Stimulated activated CD8-positive, alpha-beta memory T cell treated with anti-CD3 and anti-CD28 coated beads, Interleukin-7, amount 100 ng/mL, for 48 hours (primary cell): Measurements from ENCODE around the gene GOLGA8K.
"Not testable (repeated sequence)": the region's sequence is repeated elsewhere in the genome, so short reads cannot be mapped to it uniquely, and the experiment has no call there.

ENCODE experiments used
- DNase-seq, 2 donors: peaks; one replicate each; pipeline ENCODE4 v3.0.0-alpha.2; 2020; ENCODE audit warnings: low read depth in 1 of 2; ENCODE audit errors: extremely low read depth in 1 of 2

GOLGA8K gene

DNA sequence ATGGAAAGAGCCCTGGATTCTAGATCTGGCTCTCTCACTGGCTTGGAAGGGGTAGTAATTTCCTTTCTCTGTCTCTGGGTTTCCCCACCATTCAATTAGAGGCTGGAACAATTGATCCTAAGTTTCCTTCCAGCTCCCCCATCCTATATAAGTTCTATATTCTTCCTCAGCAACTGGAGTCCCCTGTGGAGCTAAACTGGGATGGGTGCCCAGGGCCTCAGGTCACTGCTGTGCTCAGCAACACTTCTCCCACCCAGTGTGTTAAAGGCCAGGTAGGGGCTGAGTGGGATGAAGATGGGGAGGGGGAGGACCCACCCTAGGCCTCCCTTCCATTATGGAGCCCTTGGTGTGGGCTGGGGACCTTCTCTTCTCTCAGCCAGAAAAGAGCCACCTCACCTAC is 46.2 kb downstream of the GOLGA8K start:
- DNase-seq: not testable (repeated sequence)

DNA sequence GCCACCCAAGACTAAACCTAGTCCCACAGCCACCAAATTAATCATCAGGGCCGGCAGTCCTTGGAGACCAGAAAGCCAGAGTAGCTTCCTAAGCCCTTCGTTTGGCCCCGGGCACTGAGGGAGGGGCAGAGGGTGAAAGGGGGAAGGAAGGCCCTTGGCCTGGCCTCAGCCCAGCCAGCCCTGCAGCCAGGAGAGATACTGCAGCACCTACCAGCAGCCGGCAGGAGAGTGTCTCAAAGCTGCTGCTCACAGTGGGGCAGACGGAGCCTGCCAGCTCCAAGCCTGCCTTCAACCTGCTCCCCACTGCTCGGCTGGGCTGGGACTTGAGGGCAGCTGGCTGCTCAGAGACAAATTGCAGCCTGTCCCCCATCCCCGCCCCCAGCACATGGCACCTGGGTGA is 50.3 kb downstream of the GOLGA8K start:
- DNase-seq: not testable (repeated sequence)

DNA sequence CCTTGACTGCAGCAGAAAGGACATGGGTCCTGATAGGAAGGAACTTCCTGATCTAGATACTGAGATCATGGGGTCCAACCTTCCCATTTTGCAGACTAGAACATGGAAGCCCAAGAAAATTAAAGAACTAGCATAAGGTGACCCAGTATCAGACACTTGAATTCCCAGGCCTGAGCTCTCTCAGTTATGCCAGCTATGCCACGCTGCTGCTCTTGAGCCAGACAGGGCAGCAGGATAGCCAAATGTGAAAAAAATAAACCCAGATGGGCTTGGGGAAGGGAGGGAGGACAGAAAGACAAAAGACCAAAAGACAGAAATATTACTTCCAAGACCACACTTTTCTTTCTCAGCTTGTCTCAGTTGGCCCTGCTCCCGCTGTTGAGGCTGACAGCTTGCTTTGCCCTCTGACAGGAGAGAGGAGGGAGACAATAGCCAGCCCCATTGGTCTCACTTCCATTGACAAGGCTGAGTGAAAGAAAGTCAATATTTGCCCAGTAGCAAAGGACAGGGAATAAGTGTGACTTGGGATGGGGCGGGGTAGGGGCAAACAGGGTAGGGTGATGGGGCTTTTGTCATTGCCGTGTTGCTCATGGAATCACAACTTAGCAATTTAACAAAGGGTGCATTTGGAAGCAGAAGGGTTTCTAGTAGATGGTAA is 52.4 kb downstream of the GOLGA8K start:
- DNase-seq: not testable (repeated sequence)

DNA sequence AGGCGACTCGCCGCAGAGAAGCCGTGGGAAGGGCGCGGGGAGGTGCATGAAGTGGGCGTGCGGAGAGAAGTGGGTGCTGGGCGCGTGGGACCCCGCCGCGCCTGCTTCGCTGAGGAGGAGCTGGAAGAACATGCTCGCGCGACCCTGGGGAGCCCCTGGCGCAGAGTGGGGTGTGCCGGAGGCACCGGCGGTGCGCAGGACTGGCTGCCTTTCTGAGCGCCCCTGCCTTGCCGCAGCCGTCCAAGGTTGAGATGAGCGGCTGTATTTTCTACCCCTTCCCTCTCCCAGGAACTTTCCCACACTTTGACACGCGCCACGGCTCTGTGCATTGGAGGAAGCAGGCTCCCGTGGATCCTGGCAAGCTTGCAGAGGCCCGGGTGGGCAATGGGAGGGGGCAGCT is 56.1 kb downstream of the GOLGA8K start:
- DNase-seq: not testable (repeated sequence)

DNA sequence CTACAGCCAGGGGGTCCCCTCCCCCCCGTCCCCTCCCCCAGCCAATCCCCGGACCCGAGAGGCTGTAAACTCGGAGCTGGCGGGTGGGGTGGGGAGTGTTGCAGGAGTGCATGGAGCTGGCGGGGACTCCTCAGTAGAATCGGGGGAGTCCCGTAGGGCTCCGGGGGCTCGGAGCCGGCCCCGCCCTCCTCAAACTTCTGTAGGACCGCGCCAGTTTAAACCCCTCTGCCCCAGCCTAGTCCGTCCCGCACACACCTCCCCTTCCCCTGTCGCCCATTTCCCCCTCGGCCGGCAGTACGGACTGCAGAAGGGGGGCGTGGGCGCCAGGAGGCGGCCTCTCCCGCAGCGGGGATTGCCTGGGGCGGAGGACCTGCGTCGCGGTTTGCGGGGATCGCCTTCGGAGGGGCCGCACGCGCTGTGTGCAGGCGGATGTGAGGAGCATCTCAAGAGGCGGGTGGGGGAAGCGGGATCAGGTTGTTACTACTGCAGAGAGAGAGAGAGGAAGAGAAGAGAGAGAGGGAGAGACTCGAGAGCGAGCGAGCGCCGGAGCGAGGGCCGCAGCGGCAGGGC is 57.0 kb downstream of the GOLGA8K start:
- not testable (repeated sequence) for DNase-seq

DNA sequence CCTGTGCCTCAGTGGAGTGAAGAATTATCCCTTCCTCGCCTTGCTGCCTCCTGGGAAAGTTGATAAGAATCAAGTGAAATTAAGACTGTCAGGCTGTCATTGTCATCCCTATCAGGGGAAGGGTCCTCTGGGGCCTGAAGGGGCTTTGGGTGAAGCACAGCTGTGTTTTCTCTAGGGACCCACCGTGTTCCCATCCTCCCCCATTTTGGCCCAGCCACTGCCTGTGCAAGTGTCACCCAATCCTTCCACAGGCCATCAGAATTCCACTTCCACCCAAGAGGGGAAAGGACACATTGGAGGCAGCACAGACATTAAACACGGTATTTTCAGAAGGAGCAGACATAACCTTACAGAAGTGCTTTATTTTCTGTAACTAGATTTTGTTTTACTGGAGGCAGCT is 59.2 kb downstream of the GOLGA8K start:
- DNase-seq: not testable (repeated sequence)
